Measurements from ENCODE around the gene ACY1.

Gene ACY1

GRCh38 chr3:51954105-51954504 is 29.2 kb upstream of the ACY1 start:
- in situ Hi-C loops (cut with HindIII; ENCODE audit: low sequenced_read_pairs) = no loop called here
- H3K4me3 ChIP-seq (ENCODE audit: low read depth, low read length) = no peak overlapping the region
- no peak for TF ChIP-seq CTCF (IDR thresholded peaks at IDR 0.05; ENCODE audit: low read depth, low read length, missing control alignments)
- DNase-seq (ENCODE audit: low read depth) = no peak

GRCh38 chr3:51954713-51955112 is 28.6 kb upstream of the ACY1 start:
- DNase-seq (ENCODE audit: low read depth) = no peak

GRCh38 chr3:51955175-51955892 is 28.0 kb upstream of the ACY1 start, which contains the start of gene GPR62:
Gene GPR62, plus strand, starts transcription at chr3:51955381. Its CDS starts 272 bp downstream, at chr3:51955653.
- no peak for TF ChIP-seq CTCF (IDR thresholded peaks at IDR 0.05; ENCODE audit: low read depth, low read length, missing control alignments)
- no peak for DNase-seq (ENCODE audit: low read depth)
- in situ Hi-C loops (cut with HindIII; ENCODE audit: low sequenced_read_pairs) = no loop called here
- peak within 1 kb of the TSS; percentile 26 for H3K4me3 ChIP-seq (ENCODE audit: low read depth, low read length)

More at GRCh38 chr3:51954713-51955112, 28.6 kb upstream of the ACY1 start:
- no peak overlapping the region for H3K4me3 ChIP-seq (ENCODE audit: low read depth, low read length)
- in situ Hi-C loops (cut with HindIII; ENCODE audit: low sequenced_read_pairs) = no loop called here
- no peak for TF ChIP-seq CTCF (IDR thresholded peaks at IDR 0.05; ENCODE audit: low read depth, low read length, missing control alignments)

- peak; percentile 57 for TF ChIP-seq CTCF (IDR thresholded peaks at IDR 0.05; ENCODE audit: low read depth, low read length, missing control alignments)
- DNase-seq (ENCODE audit: low read depth) = no peak
- in situ Hi-C loops (cut with HindIII; ENCODE audit: low sequenced_read_pairs) = no loop called here
- peak overlapping the region; percentile 26 for H3K4me3 ChIP-seq (ENCODE audit: low read depth, low read length)
Measured at GRCh38 chr3:51955893-51956770, 27.2 kb upstream of the ACY1 start.

- DNase-seq (ENCODE audit: low read depth) = no peak
- no peak overlapping the region for H3K4me3 ChIP-seq (ENCODE audit: low read depth, low read length)
- TF ChIP-seq CTCF (IDR thresholded peaks at IDR 0.05; ENCODE audit: low read depth, low read length, missing control alignments) = no peak
- in situ Hi-C loops (cut with HindIII; ENCODE audit: low sequenced_read_pairs) = no loop called here
Measured at GRCh38 chr3:51957520-51958205, 25.7 kb upstream of the ACY1 start.
